HG02623 (cell line): ENCODE measurements around the gene CFAP20DC.
"Not testable (repeated sequence)": the region's sequence is repeated elsewhere in the genome, so short reads cannot be mapped to it uniquely, and the experiment has no call there.

ENCODE experiments used
- ATAC-seq: cut with Tn5 transposase; IDR thresholded peaks from one replicate; pipeline ENCODE4 v1.9.1; 2021; ENCODE audit warnings: moderate library complexity; ENCODE audit not compliant: unreplicated experiment

The CFAP20DC gene

DNA sequence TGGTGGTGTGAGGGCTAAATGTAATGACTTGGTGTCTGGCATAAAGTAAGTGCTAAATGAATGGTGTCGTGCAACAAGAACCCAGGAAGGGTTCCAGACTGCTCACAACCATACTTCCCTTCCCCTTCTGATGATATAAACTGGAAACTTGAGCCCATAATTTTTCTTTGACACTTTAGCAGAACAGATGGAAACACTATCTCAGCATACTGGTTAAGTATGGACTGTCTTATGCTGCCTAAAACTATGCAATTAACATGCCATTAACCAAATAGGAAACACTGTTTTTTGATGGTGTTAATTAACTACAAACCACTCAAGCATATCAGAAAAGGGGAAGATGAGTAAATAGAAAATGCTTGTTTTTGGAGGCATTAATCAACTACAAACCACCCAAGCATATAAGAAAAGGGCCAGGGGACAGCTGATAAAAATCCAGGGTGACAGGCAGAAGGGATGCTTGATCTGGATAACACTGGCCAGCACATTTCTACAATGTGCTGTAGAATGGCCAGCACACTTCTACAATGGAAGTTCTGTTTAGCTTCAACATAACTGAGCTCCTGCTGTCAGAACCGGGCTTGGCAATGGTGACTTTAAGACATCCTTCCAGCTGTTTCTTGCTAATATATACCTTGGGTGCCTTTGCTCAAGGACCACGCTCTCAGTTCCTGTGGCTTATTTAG lies 297.8 kb downstream of the CFAP20DC start:
- ATAC-seq: no peak

DNA sequence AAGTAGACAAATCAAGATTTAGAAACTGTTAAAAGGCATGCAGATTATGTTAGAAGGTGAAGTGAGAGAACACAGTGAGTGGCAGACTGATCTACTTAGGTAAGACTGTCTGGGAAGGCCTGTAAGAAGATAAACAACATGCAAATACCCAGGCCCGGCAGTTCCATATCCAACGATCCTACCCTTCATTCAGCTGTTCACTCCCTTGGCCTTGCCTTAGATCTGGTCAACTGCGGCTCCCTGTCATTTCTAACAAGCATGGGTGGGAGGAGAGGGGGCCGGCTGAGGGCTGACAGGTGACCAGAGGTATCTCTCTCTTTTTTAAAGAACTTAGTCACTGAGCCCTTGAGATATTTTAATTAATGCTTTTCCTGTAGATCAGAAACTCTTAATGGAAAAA lies 298.6 kb downstream of the CFAP20DC start:
- no peak for ATAC-seq

DNA sequence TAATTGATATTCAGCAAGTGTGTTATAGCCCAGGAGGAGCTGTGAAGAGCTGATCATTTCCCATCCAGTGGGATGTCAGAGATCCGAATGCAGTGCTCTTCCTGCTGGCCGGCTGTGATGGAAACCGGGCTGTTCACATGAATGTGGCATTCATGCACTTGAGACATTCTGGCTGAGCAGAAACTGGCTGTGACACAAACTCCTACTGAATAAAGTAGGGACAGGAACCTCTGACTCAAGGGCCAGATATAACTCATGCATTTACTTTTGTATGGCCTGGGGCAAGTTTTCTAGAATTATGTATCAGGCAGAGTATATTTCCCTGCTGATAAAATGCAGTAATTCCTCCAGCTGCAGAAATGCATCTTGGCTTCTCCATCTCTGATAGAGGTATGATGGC lies 299.9 kb downstream of the CFAP20DC start:
- no peak for ATAC-seq

DNA sequence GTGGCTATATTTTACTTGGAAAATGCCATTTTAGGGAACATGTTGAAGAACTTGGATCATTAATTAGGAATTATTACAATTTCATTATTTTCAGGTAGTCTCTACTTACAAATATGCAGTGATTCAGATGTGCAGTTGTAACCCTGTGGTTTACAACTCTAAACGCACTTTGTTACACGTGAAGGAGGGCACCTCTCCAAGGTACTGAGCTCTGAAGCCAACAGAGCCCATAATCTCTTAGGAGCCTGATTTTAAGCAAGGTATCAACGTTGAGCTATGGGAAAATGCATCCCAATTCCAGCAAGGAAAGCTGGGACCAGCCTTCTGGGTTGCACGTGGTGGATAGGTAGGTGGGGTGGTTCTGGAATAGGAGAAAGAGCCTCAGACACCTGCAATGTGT lies 301.8 kb downstream of the CFAP20DC start:
- no peak for ATAC-seq

DNA sequence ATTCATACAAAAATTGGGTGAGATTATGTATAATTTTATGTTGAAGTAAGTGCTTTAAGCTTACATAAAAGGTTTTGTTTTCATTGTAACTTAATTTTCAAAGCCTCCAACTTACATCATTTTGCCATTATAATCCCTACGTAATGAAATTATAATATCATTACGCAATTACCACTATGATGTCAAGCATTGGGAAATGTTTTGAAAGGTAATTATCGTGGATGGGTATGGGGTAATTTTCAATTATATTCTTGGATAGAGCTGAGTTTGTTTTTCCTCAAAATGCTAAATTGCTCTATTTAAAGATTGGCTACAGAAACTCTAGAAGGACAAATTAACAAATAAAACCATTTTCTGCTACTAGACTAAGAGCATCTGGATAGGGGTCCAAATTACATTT lies 303.1 kb downstream of the CFAP20DC start:
- ATAC-seq: no peak

DNA sequence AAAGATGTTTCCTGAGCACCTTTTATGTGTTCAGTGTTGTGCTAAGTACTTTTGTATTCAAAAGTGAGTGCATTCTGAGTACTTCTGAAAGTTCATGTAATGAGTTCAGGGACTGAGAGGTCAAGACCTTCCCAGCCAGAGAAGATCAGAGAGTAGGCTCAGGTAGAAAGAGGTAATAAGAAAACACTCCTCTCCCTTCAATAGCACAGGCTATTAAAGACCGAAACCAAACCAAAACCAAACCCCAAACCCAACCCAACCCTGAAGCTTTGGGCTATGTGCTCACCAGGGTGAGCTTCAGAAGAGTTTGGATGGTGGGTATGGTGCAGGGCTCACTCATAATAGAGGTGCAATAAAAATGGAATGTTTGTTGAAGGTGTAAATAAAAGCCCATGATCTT lies 306.5 kb downstream of the CFAP20DC start:
- no peak for ATAC-seq

DNA sequence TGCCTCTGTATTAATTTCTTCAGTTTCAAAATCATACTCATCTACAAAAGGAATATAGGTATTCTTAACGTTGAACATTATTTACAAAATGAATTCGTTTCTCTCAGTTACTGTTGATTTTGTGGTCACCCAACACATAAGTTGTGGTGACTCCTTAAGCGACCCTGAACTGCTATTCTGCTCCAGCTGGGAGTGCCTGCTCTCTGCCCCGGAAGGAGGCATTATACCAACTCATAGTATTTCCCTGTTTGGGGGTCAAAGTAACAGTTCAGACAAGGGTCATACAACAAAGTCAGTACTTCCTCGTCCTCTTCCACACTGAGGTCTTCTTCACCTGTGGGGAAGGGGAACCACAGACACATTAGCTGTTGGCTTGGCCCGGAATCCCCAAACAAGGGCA lies 307.6 kb downstream of the CFAP20DC start:
- no peak for ATAC-seq

DNA sequence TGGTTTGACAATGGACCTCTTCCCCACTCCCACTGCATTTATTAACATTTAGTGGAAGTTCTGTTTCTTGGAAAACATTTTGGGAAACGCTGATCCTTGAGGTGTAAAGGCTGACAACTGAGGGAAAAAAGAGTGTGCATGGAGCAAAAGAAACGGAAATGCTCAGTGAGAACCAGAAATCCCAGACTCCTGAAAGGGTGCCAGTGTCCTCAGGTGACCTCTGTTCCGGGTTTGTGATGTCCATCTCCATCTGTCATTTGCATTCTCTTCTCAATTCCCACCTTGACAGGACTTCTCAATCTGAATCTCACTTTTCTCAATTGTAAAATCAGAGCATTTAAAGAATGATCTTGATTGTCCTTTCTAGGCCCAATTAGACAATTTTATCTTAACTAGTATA lies 312.2 kb downstream of the CFAP20DC start:
- ATAC-seq: no peak

DNA sequence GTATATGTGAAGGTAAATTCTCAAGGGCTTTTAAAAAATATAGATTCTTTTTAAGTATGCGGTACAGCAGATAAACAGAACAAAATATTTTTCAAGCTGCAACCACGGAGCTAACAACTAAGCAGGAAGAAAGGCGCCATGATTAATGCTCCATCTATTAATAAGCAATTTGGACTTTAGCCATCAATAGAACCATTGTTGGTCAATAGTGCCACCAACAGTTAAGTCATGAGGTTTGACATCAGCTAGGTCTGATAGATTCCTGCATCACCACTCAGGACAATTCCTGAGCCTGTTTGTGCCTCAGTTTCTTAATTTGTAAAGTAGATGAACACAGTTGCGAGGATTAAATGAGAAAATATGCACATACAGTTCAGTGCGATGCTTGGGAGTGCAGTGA lies 318.2 kb downstream of the CFAP20DC start:
- ATAC-seq: no peak

DNA sequence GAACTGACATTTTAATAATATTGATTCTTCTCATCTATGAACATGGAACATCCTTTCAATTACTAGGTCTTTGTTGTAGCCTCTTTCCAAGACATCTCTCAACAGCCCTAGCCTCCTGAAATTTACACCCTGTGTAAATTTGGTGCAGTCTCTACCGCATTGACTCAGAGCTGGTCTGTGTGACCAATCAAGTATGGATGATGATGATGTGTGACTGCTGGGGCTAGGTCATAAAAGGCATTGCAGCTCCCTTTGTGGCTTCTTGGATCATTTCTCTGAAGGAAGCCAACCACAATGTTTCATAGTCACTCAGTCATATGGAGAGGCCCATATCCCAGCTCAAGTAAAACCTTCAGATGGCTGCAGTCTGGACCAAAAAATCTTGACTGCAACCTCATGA lies 321.1 kb downstream of the CFAP20DC start:
- ATAC-seq: no peak

DNA sequence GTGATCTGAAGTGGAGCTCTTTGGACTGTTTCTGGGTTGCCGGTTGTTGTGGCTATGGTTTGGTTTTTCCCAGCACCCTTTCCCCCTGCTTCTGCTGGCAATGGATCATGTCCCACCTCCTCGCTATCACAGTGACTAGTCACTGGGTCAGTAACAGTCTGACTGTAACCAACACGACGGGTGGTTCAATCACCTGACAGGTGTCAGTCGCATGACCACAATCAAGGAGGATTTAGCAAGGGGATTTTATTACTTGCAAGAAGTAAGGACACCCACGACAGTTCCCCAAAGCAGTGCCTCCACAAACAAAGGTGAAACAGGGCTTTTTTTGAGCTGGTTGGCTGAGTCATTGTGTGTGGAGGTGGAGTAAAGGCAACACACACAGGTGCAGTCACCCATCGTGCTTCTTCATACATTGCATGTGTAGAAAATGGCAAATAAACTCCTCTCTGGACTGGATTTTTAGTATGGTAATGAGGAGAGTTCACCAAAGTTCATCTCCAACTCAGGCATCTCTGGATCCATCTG lies 324.4 kb downstream of the CFAP20DC start:
- no peak for ATAC-seq

DNA sequence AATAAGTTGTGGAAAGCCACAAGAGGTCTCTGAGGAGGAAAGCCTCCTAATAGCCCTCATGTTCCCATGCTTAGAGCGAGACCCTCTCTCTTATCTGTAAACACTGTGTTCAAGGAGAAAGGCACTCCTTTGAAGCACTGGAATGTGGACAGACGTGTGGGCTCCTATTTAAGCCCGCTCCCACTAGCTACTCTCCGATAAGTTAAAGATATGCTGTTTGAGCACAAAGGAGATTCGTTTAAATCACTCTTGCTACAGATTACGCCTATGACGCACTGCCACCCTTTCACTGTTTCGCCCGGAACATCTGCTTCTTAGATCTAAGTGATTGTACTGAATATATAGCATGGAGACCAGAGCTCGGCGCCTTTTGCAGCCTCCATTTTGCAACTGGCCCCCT lies 325.5 kb downstream of the CFAP20DC start:
- ATAC-seq: no peak

DNA sequence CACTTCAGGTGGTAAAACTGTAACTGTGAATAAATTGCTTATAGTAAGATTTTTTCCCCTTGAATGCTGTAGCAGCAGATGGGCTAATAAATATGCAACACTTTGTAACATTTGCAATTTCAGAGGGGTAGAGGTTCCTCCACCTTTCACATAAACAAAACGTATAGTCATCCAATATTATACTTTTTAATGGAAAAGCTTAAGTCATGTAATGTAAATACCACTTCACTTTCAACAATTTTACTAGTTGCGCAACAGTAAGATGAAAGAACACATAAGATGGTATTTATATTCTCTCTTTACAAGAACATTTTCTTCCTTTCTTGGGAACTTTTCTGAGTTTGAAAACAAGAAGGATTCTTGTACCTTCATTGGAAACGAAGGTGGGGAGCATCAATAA lies 326.7 kb downstream of the CFAP20DC start:
- ATAC-seq: no peak

DNA sequence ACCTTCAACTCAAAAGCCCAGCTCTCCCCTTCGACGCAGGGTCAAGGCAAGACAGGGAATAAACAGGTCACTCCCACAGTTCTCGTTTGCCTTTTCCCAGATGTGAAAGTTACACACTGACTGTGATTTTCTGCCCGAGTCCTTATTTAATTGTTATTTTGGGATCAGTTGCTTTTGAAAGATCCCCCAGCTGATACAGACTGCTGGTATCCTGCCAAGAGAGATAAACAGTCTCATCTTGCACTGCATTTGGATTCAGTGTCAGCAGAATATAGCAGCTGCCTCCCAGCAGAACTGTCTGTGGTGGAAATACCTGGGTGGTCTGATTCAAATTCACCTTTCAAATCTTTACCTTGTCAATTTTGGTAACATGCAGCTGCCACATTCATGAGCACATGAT lies 327.3 kb downstream of the CFAP20DC start:
- no peak for ATAC-seq

DNA sequence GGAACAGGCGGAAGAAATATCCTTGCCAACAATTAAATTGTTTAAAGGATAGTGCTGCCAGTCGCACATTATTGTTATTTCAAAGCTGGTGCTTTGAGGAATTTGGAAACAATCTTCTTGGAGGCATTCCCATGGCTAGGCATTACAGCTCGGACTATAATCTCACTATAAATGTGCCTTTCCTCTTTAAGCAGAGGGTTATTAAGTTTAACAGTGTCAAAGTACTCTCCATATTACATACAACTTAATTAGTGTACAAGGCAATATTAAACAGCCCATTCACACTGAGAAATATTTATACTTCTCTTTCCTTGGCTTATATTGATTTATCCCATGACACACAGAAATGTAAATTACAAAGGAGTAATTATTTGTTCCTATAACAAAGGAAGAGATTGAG lies 329.3 kb downstream of the CFAP20DC start:
- ATAC-seq: no peak

DNA sequence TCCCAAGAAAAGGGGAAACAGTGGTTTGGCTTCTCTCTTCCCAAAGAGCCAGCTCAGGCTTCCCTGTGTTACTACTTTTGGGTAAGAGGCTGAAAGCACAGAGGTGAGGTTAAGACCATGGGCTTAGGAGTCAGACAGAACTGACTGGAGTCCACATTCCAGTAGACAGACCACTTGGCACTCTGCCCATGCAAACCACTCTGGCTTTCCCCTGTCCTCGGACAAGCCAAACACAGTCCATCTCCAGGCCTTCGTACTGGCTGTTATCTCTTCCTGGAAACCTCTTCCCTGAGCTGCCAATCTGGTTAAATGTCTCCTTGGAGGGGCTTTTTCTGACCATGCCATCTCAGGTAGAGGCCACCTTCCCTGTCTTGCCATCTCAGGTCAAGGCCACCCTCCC lies 330.1 kb downstream of the CFAP20DC start:
- no peak for ATAC-seq

DNA sequence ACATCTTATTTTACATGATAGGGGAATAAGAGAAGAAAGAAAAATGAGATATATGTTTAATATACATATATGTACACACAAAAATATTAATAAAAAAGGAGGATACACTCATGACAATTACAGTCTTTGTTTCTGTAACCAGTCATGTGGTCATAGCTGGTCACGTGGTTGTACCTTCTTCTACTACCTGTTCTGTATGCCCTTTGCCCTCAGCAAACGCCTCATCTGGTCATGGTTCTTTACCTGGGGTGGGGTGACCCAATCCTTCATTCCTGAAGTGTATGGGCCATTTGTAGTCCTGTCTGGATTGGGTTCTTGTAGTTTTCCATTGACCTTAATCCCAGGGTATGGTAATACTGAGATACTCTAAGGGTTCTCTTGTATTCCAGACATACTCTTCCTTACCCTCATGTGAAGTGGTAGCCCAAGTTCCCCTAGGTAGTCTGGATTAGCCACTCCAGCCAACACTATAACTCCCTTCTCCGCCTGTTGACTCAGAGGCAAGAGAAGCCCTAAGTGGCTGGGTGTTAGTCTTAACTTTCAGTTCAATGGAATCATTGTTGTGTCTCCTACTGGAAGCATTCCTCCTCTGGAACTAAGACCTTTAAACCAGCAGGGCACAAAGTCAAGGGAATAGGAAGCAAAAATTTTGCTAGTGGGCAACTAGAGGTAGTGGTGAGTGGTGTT lies 336.0 kb downstream of the CFAP20DC start:
- no peak for ATAC-seq

DNA sequence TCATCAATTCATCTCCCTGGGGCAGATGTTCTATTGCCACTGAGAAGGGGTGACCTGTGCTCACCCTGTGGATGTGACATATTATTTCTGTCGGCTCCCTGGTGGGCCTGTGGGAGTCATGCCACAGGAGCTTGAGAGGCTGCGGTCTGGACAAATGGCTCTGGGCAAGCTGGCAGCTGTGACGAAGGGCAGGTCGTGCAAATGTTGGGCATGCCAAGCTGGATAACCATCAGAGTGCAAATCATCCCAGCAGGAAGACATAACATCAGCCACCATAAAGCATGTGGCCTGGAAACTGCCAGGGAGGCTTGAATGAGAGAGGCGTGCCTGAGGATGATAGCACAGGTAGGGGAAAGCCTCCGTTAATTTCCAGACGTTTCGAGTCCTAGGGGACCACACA lies 338.0 kb downstream of the CFAP20DC start:
- no peak for ATAC-seq

DNA sequence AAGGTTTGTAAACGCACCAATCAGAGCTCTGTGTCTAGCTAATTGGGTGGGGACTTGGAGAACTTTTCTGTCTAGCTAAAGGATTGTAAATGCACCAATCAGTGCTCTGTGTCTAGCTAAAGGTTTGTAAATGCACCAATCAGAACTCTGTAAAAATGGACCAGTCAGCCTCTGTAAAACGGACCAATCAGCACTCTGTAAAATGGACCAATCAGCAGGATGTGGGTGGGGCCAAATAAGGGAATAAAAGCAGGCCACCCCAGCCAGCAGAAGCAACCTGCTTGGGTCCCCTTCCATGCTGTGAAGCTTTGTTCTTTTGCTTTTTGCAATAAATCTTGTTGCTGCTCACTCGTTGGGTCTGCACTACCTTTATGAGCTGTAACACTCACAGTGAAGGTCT lies 340.8 kb downstream of the CFAP20DC start:
- not testable (repeated sequence) for ATAC-seq

DNA sequence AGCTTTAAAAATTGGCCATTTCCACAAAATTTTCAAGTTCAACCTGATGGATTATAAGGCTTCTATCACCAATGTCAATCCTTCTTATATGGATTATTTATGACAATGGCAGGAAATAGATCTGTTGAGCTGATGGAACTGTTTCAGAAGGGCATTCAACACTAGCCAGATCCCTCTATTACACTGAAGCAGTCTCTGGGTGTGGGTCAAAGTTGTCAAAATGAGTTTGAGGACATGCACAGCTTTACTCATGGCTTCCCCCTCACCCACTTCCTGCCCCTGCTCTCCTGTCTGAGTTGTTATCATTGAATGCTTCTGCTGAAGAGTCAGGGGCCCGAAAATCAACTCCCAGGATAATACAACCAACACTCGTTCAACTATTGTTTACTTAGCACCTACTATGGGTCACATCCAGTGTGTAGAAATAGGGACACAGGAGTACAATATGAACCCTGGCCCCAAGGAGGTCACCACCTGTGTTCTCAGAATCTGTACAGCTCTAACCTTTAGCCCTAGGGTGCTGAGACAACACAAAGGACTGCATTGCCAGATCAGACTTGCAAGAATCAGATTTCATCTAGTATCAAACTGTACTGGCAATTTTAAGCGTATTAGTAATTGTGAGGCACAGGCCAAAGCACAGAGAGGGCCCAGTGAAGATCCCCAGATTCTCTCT lies 341.6 kb downstream of the CFAP20DC start:
- no peak for ATAC-seq

DNA sequence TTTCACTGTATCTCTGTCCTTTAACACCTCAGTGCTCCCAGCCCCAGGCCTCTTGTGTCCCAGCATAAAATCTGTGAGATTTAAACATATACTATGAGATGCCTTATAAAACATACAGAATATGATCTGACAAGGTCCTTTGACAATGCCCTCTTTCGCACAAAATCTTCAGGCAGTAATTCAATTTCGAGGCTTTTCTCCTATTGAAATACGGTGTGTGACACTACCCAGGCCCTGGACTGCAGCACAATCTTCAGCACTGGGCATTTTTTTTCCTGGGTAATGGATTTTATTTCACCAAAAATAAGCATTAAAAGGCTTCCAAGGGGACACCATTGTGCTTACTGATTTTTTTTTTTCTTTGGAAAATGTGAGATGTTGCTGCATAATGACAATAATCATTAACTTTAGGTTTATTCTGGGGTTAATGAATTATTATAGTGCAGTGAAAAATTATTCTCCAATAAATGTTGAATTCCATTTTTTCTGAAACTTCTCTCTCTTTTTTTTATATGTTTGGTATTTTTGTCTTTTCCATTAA lies 342.4 kb downstream of the CFAP20DC start:
- no peak for ATAC-seq
